MM.1S (cell line): ENCODE data around the gene LPIN1.
"Not testable (repeated sequence)": the region's sequence is repeated elsewhere in the genome, so short reads cannot be mapped to it uniquely, and the experiment has no call there.

Experiments
- DNase-seq: peaks from one replicate; pipeline ENCODE4 v3.0.0-alpha.2; 2015
- H2AFZ ChIP-seq: fragments of 300-600 bp; sonication (generic); 2 replicates; pipeline ENCODE4 v1.6.0; 2016; ENCODE audit warnings: antibody characterized with exemption, low read length
- H3F3A ChIP-seq: fragments of 300-600 bp; sonication (generic); 2 replicates; pipeline ENCODE4 v1.6.1; 2016; ENCODE audit warnings: mild to moderate bottlenecking, antibody characterized with exemption, low read length, moderate library complexity, mixed read lengths; ENCODE audit not compliant: insufficient read depth
- H3K27ac ChIP-seq: fragments of 300-600 bp; sonication (generic); 2 replicates; pipeline ENCODE4 v1.5.1; 2016; ENCODE audit warnings: mild to moderate bottlenecking, low read length
- H3K27me3 ChIP-seq: fragments of 300-600 bp; sonication (generic); replicated peaks from 2 replicates; pipeline ENCODE4 v1.6.0; 2016; ENCODE audit warnings: low read length; ENCODE audit not compliant: insufficient read depth
- H3K36me3 ChIP-seq: fragments of 300-600 bp; sonication (generic); replicated peaks from 2 replicates; pipeline ENCODE4 v1.6.1; 2016; ENCODE audit warnings: mild to moderate bottlenecking, low read length, mixed read lengths; ENCODE audit not compliant: insufficient read depth
- H3K4me1 ChIP-seq: fragments of 300-600 bp; sonication (generic); 2 replicates; pipeline ENCODE4 v1.6.1; 2016; ENCODE audit warnings: low read length, mixed read lengths
- H3K4me2 ChIP-seq: fragments of 300-600 bp; sonication (generic); 2 replicates; pipeline ENCODE4 v1.6.0; 2016; ENCODE audit warnings: low read depth, low read length
- H3K4me3 ChIP-seq: fragments of 300-600 bp; sonication (generic); 2 replicates; pipeline ENCODE4 v1.5.1; 2016; ENCODE audit warnings: low read length, mixed read lengths
- H3K79me2 ChIP-seq: fragments of 300-600 bp; sonication (generic); 2 replicates; pipeline ENCODE4 v1.6.1; 2016; ENCODE audit warnings: mixed run types, low read length, mixed read lengths
- H3K9ac ChIP-seq: fragments of 300-600 bp; sonication (generic); 2 replicates; pipeline ENCODE4 v1.6.1; 2016; ENCODE audit warnings: low read length, mixed read lengths
- H3K9me2 ChIP-seq: fragments of 300-600 bp; sonication (generic); replicated peaks from 2 replicates; pipeline ENCODE4 v1.6.1; 2016; ENCODE audit warnings: mild to moderate bottlenecking, low read length, mixed read lengths; ENCODE audit not compliant: insufficient read depth
- H3K9me3 ChIP-seq: fragments of 300-600 bp; sonication (generic); replicated peaks from 2 replicates; pipeline ENCODE4 v1.6.1; 2016; ENCODE audit warnings: mild to moderate bottlenecking, low read length, mixed read lengths; ENCODE audit not compliant: insufficient read depth
- H4K20me1 ChIP-seq: fragments of 300-600 bp; sonication (generic); 2 replicates; pipeline ENCODE4 v1.6.1; 2016; ENCODE audit warnings: mild to moderate bottlenecking, low read length, moderate library complexity, mixed read lengths; ENCODE audit not compliant: insufficient read depth
- CTCF ChIP-seq: fragments of 300-600 bp; sonication (generic); IDR thresholded peaks from 2 replicates; pipeline ENCODE4 v1.5.1; 2016; ENCODE audit warnings: antibody characterized with exemption, low read length, mixed read lengths
- EZH2 ChIP-seq: fragments of 300-600 bp; sonication (generic); optimal IDR thresholded peaks from 2 replicates; pipeline ENCODE3; 2017; ENCODE audit warnings: low read depth, mild to moderate bottlenecking, antibody characterized with exemption, low read length, mixed read lengths
- EZH2phosphoT487 ChIP-seq: fragments of 300-600 bp; sonication (generic); IDR thresholded peaks from 2 replicates; pipeline ENCODE4 v1.6.1; 2018; ENCODE audit warnings: antibody characterized with exemption, low read length

LPIN1 gene

GRCh38 chr2:11837875-11838734 lies 91.7 kb downstream of the LPIN1 start:
- Histone ChIP-seq H3K36me3 (no peaks in the 10 kb centered on the region), H3K9me3 (no peaks in the 10 kb centered on the region), H2AFZ (no peak overlapping the region), H3K4me2 (no peak overlapping the region), H3K27ac (no peak overlapping the region), H3K79me2 (no peaks in the 10 kb centered on the region), H4K20me1 (no peaks in the 10 kb centered on the region), H3F3A (no peaks in the 10 kb centered on the region), H3K9ac (no peak overlapping the region), H3K4me3 (no peak overlapping the region), H3K27me3 (peaks cover 44% of the 10 kb centered on the region), H3K4me1 (no peaks in the 10 kb centered on the region), H3K9me2 (no peaks in the 10 kb centered on the region)
- no peak for DNase-seq
- TF ChIP-seq EZH2phosphoT487, result no peak
- no peak for TF ChIP-seq CTCF

GRCh38 chr2:11839916-11840315 lies 93.5 kb downstream of the LPIN1 start:
- no peaks in the 10 kb centered on the region for H4K20me1 ChIP-seq
- H3F3A ChIP-seq, result no peaks in the 10 kb centered on the region
- H3K4me3 ChIP-seq, result no peak overlapping the region
- peaks cover 26% of the 10 kb centered on the region for H3K27me3 ChIP-seq
- H3K27ac ChIP-seq, result no peak overlapping the region
- H3K9me3 ChIP-seq, result no peaks in the 10 kb centered on the region
- no peaks in the 10 kb centered on the region for H3K36me3 ChIP-seq
- no peaks in the 10 kb centered on the region for H3K4me1 ChIP-seq
- no peak overlapping the region for H3K4me2 ChIP-seq
- no peak for DNase-seq
- H2AFZ ChIP-seq, result no peak overlapping the region
- H3K9ac ChIP-seq, result no peak overlapping the region
- H3K9me2 ChIP-seq, result no peaks in the 10 kb centered on the region
- TF ChIP-seq EZH2, result no peak
- TF ChIP-seq EZH2phosphoT487, result no peak
- no peak for TF ChIP-seq CTCF
- no peaks in the 10 kb centered on the region for H3K79me2 ChIP-seq

GRCh38 chr2:11842336-11842735 lies 95.9 kb downstream of the LPIN1 start:
- H3K4me3 ChIP-seq, result no peak overlapping the region
- no peaks in the 10 kb centered on the region for H3K36me3 ChIP-seq
- no peaks in the 10 kb centered on the region for H3K9me2 ChIP-seq
- H2AFZ ChIP-seq, result no peak overlapping the region
- H3K4me1 ChIP-seq, result no peaks in the 10 kb centered on the region
- H3K4me2 ChIP-seq, result no peak overlapping the region
- H3K79me2 ChIP-seq, result no peaks in the 10 kb centered on the region
- H3K9ac ChIP-seq, result no peak overlapping the region
- no peaks in the 10 kb centered on the region for H3K9me3 ChIP-seq
- TF ChIP-seq EZH2, result no peak
- no peak for TF ChIP-seq EZH2phosphoT487
- TF ChIP-seq CTCF, result no peak
- DNase-seq, result no peak
- no peaks in the 10 kb centered on the region for H4K20me1 ChIP-seq
- H3K27me3 ChIP-seq, result peaks cover 6% of the 10 kb centered on the region; the same call in 1 of the 2 replicates
- H3F3A ChIP-seq, result no peaks in the 10 kb centered on the region
- no peak overlapping the region for H3K27ac ChIP-seq

GRCh38 chr2:11844798-11845197 lies 98.4 kb downstream of the LPIN1 start:
- H3K9me3 ChIP-seq, H3K4me1 ChIP-seq, H2AFZ ChIP-seq, DNase-seq, H3K9ac ChIP-seq, H3K27me3 ChIP-seq, H3K4me3 ChIP-seq, H3K4me2 ChIP-seq, H3K27ac ChIP-seq, H3K9me2 ChIP-seq, H3K36me3 ChIP-seq, H3F3A ChIP-seq, H3K79me2 ChIP-seq, H4K20me1 ChIP-seq: not testable (repeated sequence)

- not testable (repeated sequence) for DNase-seq, H3K4me3 ChIP-seq, H3K4me2 ChIP-seq, H3F3A ChIP-seq, H3K36me3 ChIP-seq, H3K9me2 ChIP-seq, H4K20me1 ChIP-seq, H3K79me2 ChIP-seq, H3K9ac ChIP-seq, H3K9me3 ChIP-seq, H3K4me1 ChIP-seq, H2AFZ ChIP-seq, H3K27ac ChIP-seq, H3K27me3 ChIP-seq
Observed at GRCh38 chr2:11847935-11848334, 101.5 kb downstream of the LPIN1 start.
